Uterus (tissue), 4 donors: Measurements from ENCODE around the gene ULK4. TPM values are rescaled to one million over a fixed set of nuclear protein-coding genes. Genes with fewer than 3 reads are reported as not detected.

Source experiments
- DNase-seq, 2 donors: peaks; one replicate each; pipeline ENCODE4 v3.0.0-alpha.2; 2019 to 2020
- H3K27ac ChIP-seq, 2 donors: fragments of 200-600 bp; sonication (generic); 1 replicate in 1 of 2; 2 replicates in 1 of 2; pipeline ENCODE4 v1.5.1; 2016 to 2018
- H3K27me3 ChIP-seq, 2 donors: fragments of 200-600 bp; sonication (generic); one replicate each; pipeline ENCODE4 v1.5.1; 2018 to 2019; ENCODE audit warnings: control low read depth in 1 of 2
- H3K36me3 ChIP-seq, 2 donors: fragments of 200-600 bp; sonication (generic); one replicate each; pipeline ENCODE4 v1.5.1; 2019; ENCODE audit warnings: control low read depth in 1 of 2
- H3K4me1 ChIP-seq, 2 donors: fragments of 200-600 bp; sonication (generic); one replicate each; pipeline ENCODE4 v1.5.1; 2018 to 2019; ENCODE audit warnings: control low read depth in 1 of 2
- H3K4me3 ChIP-seq, 2 donors: fragments of 200-600 bp; sonication (generic); 1 replicate in 1 of 2; 2 replicates in 1 of 2; pipeline ENCODE4 v1.5.1; 2018 to 2019; ENCODE audit warnings: mild to moderate bottlenecking in 1 of 2
- H3K9me3 ChIP-seq, 2 donors: fragments of 200-600 bp; sonication (generic); one replicate each; pipeline ENCODE4 v1.5.1; 2019; ENCODE audit warnings: control low read depth in 1 of 2
- CTCF ChIP-seq, 4 experiments: fragments of 200-600 bp in 2 of 4; fragments of 450-650 bp in 2 of 4; sonication (generic) in 2 of 4; IDR thresholded peaks; one replicate each; pipeline ENCODE4 v1.5.1; 2016 to 2019; ENCODE audit warnings: antibody characterized with exemption in 4 of 4, mild to moderate bottlenecking in 2 of 4, moderate library complexity in 1 of 4
- POLR2A ChIP-seq, 2 donors: fragments of 450-650 bp; IDR thresholded peaks; one replicate each; pipeline ENCODE4 v1.6.1; 2016; ENCODE audit warnings: antibody characterized with exemption in 2 of 2, mild to moderate bottlenecking in 1 of 2, moderate library complexity in 1 of 2
- intact Hi-C: fragments of 100-400 bp; cut with DNase I; formaldehyde crosslinking; loops from one replicate; pipeline ENCODE4 v1.15.1; 2023; ENCODE audit warnings: low total_unique reads
- total RNA-seq, 4 donors: library from RNA; depleted of rRNA in 3 of 4; stranded (reverse); fragments of >200 nt in 3 of 4; gene quantifications; one replicate each; pipeline versions ENCODE4 v1.1.0 to v1.2.4, GENCODE V29; 2014 to 2023
- donor health status: DM: yes; HTN: yes; CAD: no.

ULK4 gene
- total RNA-seq, 4 donors from 2014 or later = 8.7 to 118 (median 26.1) TPM

DNA sequence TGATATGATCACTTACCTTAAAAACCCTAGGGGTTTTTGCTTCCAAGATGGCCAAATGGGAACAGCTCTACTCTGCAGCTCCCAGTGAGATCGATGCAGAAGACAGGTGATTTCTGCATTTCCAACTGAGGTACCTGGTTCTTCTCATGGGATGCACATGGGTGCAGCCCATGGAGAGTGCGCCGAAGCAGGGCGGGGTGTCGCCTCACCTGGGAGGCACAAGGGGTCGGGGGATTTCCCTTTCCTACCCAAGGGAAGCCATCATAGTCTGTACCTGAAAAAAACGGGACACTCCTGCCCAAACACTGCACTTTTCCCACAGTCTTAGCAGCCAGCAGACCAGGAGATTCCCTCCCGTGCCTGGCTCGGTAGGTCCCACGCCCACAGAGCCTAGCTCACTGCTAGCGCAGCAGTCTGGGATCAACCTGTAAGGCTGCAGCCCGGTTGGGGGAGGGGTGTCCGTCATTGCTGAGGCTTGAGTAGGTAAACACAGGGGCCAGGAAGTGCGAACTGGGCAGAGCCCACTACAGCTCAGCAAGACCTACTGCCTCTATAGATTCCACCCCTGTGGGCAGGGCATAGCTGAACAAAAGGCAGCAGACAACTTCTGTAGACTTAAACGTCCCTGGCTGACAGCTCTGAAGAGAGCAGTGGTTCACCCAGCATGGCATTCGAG, 684.0 kb downstream of the ULK4 start:
- Histone ChIP-seq H3K36me3 (no peaks in the 10 kb centered on the region), H3K27me3 (no peaks in the 10 kb centered on the region), H3K4me3 (no peak overlapping the region), H3K27ac (no peak overlapping the region), H3K9me3 (no peaks in the 10 kb centered on the region), H3K4me1 (no peaks in the 10 kb centered on the region)
- intact Hi-C loops = no loop called here
- TF ChIP-seq POLR2A (IDR thresholded peaks at IDR 0.05) (no peak), CTCF (IDR thresholded peaks at IDR 0.05) (no peak)
- DNase-seq = no peak

DNA sequence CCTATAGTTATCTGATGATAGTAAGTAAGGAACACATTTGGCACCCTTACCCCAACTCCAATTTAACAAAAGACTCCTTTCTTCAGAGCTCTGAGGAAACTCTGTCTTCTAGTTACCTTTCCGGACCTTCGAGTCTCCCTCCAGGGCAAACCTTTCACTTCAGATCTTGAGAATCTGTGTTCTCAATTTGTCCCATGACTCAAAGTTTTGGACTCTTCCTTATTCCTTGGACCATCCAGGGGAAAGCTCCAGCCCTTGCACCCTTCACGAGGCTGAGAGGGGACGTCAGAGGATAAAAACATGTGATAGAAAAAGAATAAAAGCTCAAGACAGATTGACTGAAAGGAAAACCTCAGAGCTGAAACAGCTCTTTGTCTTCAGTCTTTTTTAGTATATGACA, 685.7 kb downstream of the ULK4 start:
- H3K27me3 ChIP-seq = no peaks in the 10 kb centered on the region
- H3K27ac ChIP-seq = no peak overlapping the region
- TF ChIP-seq POLR2A (IDR thresholded peaks at IDR 0.05) = no peak
- TF ChIP-seq CTCF (IDR thresholded peaks at IDR 0.05) = no peak
- H3K9me3 ChIP-seq = no peaks in the 10 kb centered on the region
- H3K4me3 ChIP-seq = no peak overlapping the region
- intact Hi-C loops = no loop called here
- H3K36me3 ChIP-seq = no peaks in the 10 kb centered on the region
- DNase-seq = no peak
- no peaks in the 10 kb centered on the region for H3K4me1 ChIP-seq

DNA sequence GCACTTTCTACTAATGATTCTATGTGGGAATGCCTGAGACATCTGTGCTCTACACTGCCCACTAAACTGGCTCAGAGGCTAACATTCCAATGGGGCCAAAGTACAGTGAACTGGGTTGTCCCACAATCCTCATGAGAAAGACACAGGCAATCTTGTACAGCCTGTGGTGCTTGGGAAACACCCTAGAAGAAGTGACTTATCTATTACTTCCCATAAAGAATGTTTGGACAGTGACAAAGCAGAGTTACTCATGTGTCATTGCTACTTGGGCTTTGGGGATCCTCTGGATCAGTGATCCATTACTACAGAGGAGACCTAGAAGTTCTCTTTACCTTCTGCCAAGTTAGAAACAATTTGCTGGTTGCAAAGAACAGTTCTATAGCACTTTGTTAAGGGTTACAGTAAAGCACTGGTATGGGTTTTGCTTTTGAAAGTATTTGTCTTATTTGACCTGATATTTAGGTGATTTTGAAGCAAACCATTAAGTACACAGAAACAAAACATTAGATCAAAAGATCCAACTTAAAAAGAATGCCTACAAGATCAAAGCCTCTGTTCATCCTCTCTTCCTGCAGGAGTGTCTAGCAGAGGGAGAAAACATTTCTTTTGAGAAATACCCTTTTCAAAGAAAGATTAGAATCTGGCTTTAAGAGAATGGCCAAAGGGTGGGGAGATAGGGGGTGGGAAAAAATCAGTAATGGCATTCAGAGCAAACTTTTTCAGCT, 686.8 kb downstream of the ULK4 start:
- no peaks in the 10 kb centered on the region for H3K36me3 ChIP-seq
- TF ChIP-seq POLR2A (IDR thresholded peaks at IDR 0.05) (no peak), CTCF (IDR thresholded peaks at IDR 0.05) (no peak)
- no peak overlapping the region for H3K27ac ChIP-seq
- no peaks in the 10 kb centered on the region for H3K27me3 ChIP-seq
- intact Hi-C loops = no loop called here
- DNase-seq = no peak
- H3K9me3 ChIP-seq = no peaks in the 10 kb centered on the region
- no peaks in the 10 kb centered on the region for H3K4me1 ChIP-seq
- no peak overlapping the region for H3K4me3 ChIP-seq

DNA sequence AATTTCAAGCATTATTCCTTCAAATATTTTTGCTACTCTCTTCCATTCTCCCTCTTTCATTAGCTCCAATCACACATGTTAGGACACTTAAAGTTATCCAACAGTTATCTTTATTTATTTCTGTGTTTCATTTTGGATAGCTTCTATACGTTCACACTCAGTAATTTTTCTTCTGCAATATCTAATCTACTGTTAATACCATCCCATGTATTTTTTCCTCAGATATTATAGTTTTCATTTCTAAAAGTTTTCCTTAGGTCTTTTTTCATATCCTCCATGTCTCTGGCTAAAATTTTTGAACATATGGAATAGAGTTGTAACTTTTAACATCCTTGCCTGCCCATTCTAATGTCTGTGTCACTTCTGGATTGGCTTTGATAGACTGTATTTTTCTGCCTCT, 689.2 kb downstream of the ULK4 start:
- TF ChIP-seq CTCF (IDR thresholded peaks at IDR 0.05) (no peak), POLR2A (IDR thresholded peaks at IDR 0.05) (no peak)

DNA sequence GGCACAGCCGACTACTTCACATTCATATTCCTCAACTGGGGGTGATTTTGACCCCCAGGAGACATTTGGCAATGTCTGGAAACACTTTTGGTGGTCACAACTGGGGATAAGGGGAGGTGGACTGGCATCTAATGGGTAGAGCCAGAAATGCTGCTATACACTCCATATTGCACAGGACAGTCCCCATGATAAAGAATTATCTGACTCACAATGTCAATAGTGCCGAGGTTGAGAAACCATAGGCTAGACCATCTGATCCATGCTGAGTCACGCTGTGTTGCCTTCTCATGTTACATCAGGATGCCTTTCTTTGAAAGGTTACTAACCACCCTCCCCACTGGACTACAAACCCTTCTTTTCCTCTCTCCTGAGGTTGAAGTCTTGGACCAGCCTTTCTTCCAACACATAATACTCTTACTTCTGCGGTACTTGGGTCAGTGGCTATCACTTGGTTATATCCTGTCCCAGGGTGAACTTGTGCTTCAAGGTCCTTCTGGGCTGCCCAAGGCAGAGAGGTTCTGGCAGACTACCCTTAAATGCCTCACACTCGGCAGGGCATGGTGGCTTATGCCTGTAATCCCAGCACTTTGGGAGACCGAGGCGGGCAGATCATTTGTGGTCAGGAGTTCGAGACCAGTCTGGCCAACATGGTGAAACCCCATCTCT, 693.8 kb downstream of the ULK4 start:
- no peaks in the 10 kb centered on the region for H3K36me3 ChIP-seq
- no peak for DNase-seq
- intact Hi-C loops = no loop called here
- no peak overlapping the region for H3K4me3 ChIP-seq
- TF ChIP-seq CTCF (IDR thresholded peaks at IDR 0.05) (no peak), POLR2A (IDR thresholded peaks at IDR 0.05) (no peak)
- H3K9me3 ChIP-seq = no peaks in the 10 kb centered on the region
- no peaks in the 10 kb centered on the region for H3K4me1 ChIP-seq
- no peaks in the 10 kb centered on the region for H3K27me3 ChIP-seq
- H3K27ac ChIP-seq = no peak overlapping the region

More for the DNA sequence above, 689.2 kb downstream of the ULK4 start:
- no peaks in the 10 kb centered on the region for H3K36me3 ChIP-seq
- DNase-seq = no peak
- no peaks in the 10 kb centered on the region for H3K9me3 ChIP-seq
- H3K27me3 ChIP-seq = no peaks in the 10 kb centered on the region
- intact Hi-C loops = no loop called here
- H3K4me3 ChIP-seq = no peak overlapping the region
- H3K27ac ChIP-seq = no peak overlapping the region
- H3K4me1 ChIP-seq = no peaks in the 10 kb centered on the region
